MM.1S (cell line): ENCODE measurements around the gene METTL24.
"Not testable (repeated sequence)": the region's sequence is repeated elsewhere in the genome, so short reads cannot be mapped to it uniquely, and the experiment has no call there.

Experiments
- DNase-seq: peaks from one replicate; pipeline ENCODE4 v3.0.0-alpha.2; 2015
- H2AFZ ChIP-seq: fragments of 300-600 bp; sonication (generic); 2 replicates; pipeline ENCODE4 v1.6.0; 2016; ENCODE audit warnings: antibody characterized with exemption, low read length
- H3F3A ChIP-seq: fragments of 300-600 bp; sonication (generic); 2 replicates; pipeline ENCODE4 v1.6.1; 2016; ENCODE audit warnings: mild to moderate bottlenecking, antibody characterized with exemption, low read length, moderate library complexity, mixed read lengths; ENCODE audit not compliant: insufficient read depth
- H3K27ac ChIP-seq: fragments of 300-600 bp; sonication (generic); 2 replicates; pipeline ENCODE4 v1.5.1; 2016; ENCODE audit warnings: mild to moderate bottlenecking, low read length
- H3K27me3 ChIP-seq: fragments of 300-600 bp; sonication (generic); replicated peaks from 2 replicates; pipeline ENCODE4 v1.6.0; 2016; ENCODE audit warnings: low read length; ENCODE audit not compliant: insufficient read depth
- H3K36me3 ChIP-seq: fragments of 300-600 bp; sonication (generic); replicated peaks from 2 replicates; pipeline ENCODE4 v1.6.1; 2016; ENCODE audit warnings: mild to moderate bottlenecking, low read length, mixed read lengths; ENCODE audit not compliant: insufficient read depth
- H3K4me1 ChIP-seq: fragments of 300-600 bp; sonication (generic); 2 replicates; pipeline ENCODE4 v1.6.1; 2016; ENCODE audit warnings: low read length, mixed read lengths
- H3K4me2 ChIP-seq: fragments of 300-600 bp; sonication (generic); 2 replicates; pipeline ENCODE4 v1.6.0; 2016; ENCODE audit warnings: low read depth, low read length
- H3K4me3 ChIP-seq: fragments of 300-600 bp; sonication (generic); 2 replicates; pipeline ENCODE4 v1.5.1; 2016; ENCODE audit warnings: low read length, mixed read lengths
- H3K79me2 ChIP-seq: fragments of 300-600 bp; sonication (generic); 2 replicates; pipeline ENCODE4 v1.6.1; 2016; ENCODE audit warnings: mixed run types, low read length, mixed read lengths
- H3K9ac ChIP-seq: fragments of 300-600 bp; sonication (generic); 2 replicates; pipeline ENCODE4 v1.6.1; 2016; ENCODE audit warnings: low read length, mixed read lengths
- H3K9me2 ChIP-seq: fragments of 300-600 bp; sonication (generic); replicated peaks from 2 replicates; pipeline ENCODE4 v1.6.1; 2016; ENCODE audit warnings: mild to moderate bottlenecking, low read length, mixed read lengths; ENCODE audit not compliant: insufficient read depth
- H3K9me3 ChIP-seq: fragments of 300-600 bp; sonication (generic); replicated peaks from 2 replicates; pipeline ENCODE4 v1.6.1; 2016; ENCODE audit warnings: mild to moderate bottlenecking, low read length, mixed read lengths; ENCODE audit not compliant: insufficient read depth
- H4K20me1 ChIP-seq: fragments of 300-600 bp; sonication (generic); 2 replicates; pipeline ENCODE4 v1.6.1; 2016; ENCODE audit warnings: mild to moderate bottlenecking, low read length, moderate library complexity, mixed read lengths; ENCODE audit not compliant: insufficient read depth
- EZH2 ChIP-seq: fragments of 300-600 bp; sonication (generic); optimal IDR thresholded peaks from 2 replicates; pipeline ENCODE3; 2017; ENCODE audit warnings: low read depth, mild to moderate bottlenecking, antibody characterized with exemption, low read length, mixed read lengths
- EZH2phosphoT487 ChIP-seq: fragments of 300-600 bp; sonication (generic); IDR thresholded peaks from 2 replicates; pipeline ENCODE4 v1.6.1; 2018; ENCODE audit warnings: antibody characterized with exemption, low read length
- TF ChIP-seq, protein P1 (sequence below): fragments of 300-600 bp; sonication (generic); IDR thresholded peaks from 2 replicates; pipeline ENCODE4 v1.5.1; 2016; ENCODE audit warnings: antibody characterized with exemption, low read length, mixed read lengths

The METTL24 gene

GRCh38 chr6:110351986-110352385 lies 6.2 kb downstream of the METTL24 start:
- Histone ChIP-seq H3K9ac (no peak overlapping the region), H3F3A (no peaks in the 10 kb centered on the region), H2AFZ (no peak overlapping the region), H3K9me3 (no peaks in the 10 kb centered on the region), H4K20me1 (no peaks in the 10 kb centered on the region), H3K4me3 (no peak overlapping the region), H3K4me1 (no peaks in the 10 kb centered on the region), H3K27ac (no peak overlapping the region), H3K9me2 (no peaks in the 10 kb centered on the region), H3K27me3 (no peaks in the 10 kb centered on the region), H3K4me2 (no peak overlapping the region), H3K36me3 (no peaks in the 10 kb centered on the region), H3K79me2 (no peaks in the 10 kb centered on the region)
- DNase-seq: no peak
- TF ChIP-seq EZH2: no peak
- TF ChIP-seq EZH2phosphoT487: no peak
- TF ChIP-seq, protein P1, sequence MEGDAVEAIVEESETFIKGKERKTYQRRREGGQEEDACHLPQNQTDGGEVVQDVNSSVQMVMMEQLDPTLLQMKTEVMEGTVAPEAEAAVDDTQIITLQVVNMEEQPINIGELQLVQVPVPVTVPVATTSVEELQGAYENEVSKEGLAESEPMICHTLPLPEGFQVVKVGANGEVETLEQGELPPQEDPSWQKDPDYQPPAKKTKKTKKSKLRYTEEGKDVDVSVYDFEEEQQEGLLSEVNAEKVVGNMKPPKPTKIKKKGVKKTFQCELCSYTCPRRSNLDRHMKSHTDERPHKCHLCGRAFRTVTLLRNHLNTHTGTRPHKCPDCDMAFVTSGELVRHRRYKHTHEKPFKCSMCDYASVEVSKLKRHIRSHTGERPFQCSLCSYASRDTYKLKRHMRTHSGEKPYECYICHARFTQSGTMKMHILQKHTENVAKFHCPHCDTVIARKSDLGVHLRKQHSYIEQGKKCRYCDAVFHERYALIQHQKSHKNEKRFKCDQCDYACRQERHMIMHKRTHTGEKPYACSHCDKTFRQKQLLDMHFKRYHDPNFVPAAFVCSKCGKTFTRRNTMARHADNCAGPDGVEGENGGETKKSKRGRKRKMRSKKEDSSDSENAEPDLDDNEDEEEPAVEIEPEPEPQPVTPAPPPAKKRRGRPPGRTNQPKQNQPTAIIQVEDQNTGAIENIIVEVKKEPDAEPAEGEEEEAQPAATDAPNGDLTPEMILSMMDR: no peak

DNA sequence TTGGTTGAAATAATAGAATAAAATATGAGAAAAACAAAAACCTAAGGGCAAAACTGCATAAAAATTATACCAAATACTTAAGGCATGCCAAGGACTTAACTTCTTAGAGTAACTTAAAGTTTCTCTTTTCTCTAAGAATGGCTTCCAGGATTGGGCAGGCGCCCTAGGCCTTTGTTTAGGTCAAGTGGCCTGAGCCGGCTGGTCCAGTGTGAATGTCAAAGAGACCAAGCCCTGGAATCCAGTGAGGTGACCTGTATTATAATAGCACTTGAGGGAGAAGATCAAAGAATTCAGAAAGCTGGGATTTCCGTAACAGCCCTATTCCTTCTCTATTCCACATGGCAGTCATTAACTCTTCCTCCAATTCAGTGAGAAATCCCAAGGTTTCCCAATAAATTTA lies 6.6 kb downstream of the METTL24 start:
- no peaks in the 10 kb centered on the region for H3K9me3 ChIP-seq
- H3F3A ChIP-seq: no peaks in the 10 kb centered on the region
- no peak overlapping the region for H2AFZ ChIP-seq
- no peaks in the 10 kb centered on the region for H3K4me1 ChIP-seq
- H4K20me1 ChIP-seq: no peaks in the 10 kb centered on the region
- no peak for DNase-seq
- H3K27ac ChIP-seq: no peak overlapping the region
- H3K9me2 ChIP-seq: no peaks in the 10 kb centered on the region
- H3K9ac ChIP-seq: no peak overlapping the region
- TF ChIP-seq EZH2phosphoT487 (no peak), EZH2 (no peak)
- TF ChIP-seq, protein P1: no peak
- no peak overlapping the region for H3K4me2 ChIP-seq
- no peaks in the 10 kb centered on the region for H3K27me3 ChIP-seq
- no peak overlapping the region for H3K4me3 ChIP-seq
- no peaks in the 10 kb centered on the region for H3K79me2 ChIP-seq
- no peaks in the 10 kb centered on the region for H3K36me3 ChIP-seq

DNA sequence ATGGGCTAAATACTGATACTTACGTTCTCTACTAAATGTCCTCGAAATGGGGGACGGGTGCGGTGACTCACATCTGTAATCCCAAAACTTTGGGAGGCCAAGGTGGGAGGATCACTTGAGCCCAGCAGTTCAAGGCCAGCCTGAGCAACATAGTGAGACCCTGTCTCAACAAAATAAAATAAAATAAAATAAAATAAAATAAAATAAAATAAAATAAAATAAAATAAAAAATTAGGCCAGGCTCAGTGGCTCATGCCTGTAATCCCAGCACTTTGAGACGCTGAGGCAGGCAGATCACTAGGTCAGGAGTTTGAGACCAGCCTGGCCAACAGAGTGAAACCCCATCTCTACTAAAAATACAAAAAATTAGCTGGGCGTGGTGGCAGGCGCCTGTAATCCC lies 7.6 kb downstream of the METTL24 start:
- H3K9ac ChIP-seq, H3K27ac ChIP-seq, H2AFZ ChIP-seq, H3K9me2 ChIP-seq, H3K79me2 ChIP-seq, H3K9me3 ChIP-seq, H3K4me1 ChIP-seq, DNase-seq, H3K27me3 ChIP-seq, H3K36me3 ChIP-seq, H3K4me3 ChIP-seq, H3F3A ChIP-seq, H3K4me2 ChIP-seq, H4K20me1 ChIP-seq: not testable (repeated sequence)

DNA sequence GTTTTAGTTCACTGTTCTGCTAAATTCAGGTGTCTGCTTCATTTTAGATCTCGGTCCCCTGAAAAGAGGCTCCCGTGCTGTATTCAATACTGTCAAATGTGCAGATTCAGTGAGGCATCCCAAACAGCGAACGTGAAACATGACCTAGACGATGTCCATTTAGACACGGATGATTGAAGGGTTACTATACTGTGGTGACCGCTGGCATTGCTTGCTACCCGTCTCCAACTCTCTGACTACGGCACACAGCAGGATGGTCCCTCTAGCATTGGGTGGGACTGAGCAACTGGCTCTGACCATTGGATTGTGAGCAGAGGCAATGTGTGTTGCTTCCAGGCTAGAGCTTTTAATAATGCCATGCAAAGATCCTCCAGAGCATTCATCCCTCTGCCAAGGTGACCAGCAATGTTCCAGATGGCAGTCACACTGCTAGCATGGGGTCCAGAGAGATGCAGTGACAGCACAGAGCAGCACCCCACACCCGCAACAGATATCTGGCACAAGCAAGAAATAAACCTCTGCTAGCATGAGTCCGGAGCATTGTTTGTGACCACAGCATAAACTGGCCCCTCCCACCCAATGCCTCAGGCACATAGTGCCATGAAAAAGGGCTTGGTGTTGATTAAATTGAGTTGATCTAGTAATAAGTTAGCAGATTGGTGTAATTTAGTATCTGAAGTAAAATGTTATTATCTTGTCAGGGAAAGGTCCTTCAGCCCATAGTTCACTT lies 9.0 kb downstream of the METTL24 start:
- Histone ChIP-seq H3K4me3 (no peak overlapping the region), H3K79me2 (no peaks in the 10 kb centered on the region), H3K27me3 (no peaks in the 10 kb centered on the region), H3K4me2 (no peak overlapping the region), H2AFZ (no peak overlapping the region), H3K9me2 (no peaks in the 10 kb centered on the region), H4K20me1 (no peaks in the 10 kb centered on the region), H3K36me3 (no peaks in the 10 kb centered on the region), H3K9ac (no peak overlapping the region), H3K9me3 (no peaks in the 10 kb centered on the region), H3K4me1 (no peaks in the 10 kb centered on the region), H3K27ac (no peak overlapping the region), H3F3A (no peaks in the 10 kb centered on the region)
- TF ChIP-seq, protein P1: no peak
- no peak for TF ChIP-seq EZH2phosphoT487
- TF ChIP-seq EZH2: no peak
- DNase-seq: no peak
